ENCODE measurements around the gene DAZL. TPM values are rescaled to one million over a fixed set of nuclear protein-coding genes. Genes with fewer than 3 reads are reported as not detected.

Gene DAZL
- total RNA-seq, 4 donors from 2014 or later, result not detected

GRCh38 chr3:16546186-16547010 is 58.8 kb downstream of the DAZL start:
- no peak for TF ChIP-seq CTCF (IDR thresholded peaks at IDR 0.05)
- no peak for ATAC-seq (ENCODE audit: low FRiP score)
- DNase-seq (ENCODE audit: low spot score), result no peak

GRCh38 chr3:16545413-16546185 is 59.6 kb downstream of the DAZL start:
- ATAC-seq (ENCODE audit: low FRiP score), result no peak
- no peak for DNase-seq (ENCODE audit: low spot score)
- TF ChIP-seq CTCF (IDR thresholded peaks at IDR 0.05), result no peak

- DNase-seq (ENCODE audit: low spot score) (no peak), ATAC-seq (ENCODE audit: low FRiP score) (no peak)
- no peak for TF ChIP-seq CTCF (IDR thresholded peaks at IDR 0.05)
Measured at GRCh38 chr3:16543242-16543864, 61.9 kb downstream of the DAZL start.

- ATAC-seq (ENCODE audit: low FRiP score) (no peak), DNase-seq (ENCODE audit: low spot score) (no peak)
- no peak for TF ChIP-seq CTCF (IDR thresholded peaks at IDR 0.05)
Measured at GRCh38 chr3:16538507-16538906, 66.7 kb downstream of the DAZL start.

- DNase-seq (ENCODE audit: low spot score), result no peak
- no peak for ATAC-seq (ENCODE audit: low FRiP score)
Measured at GRCh38 chr3:16536996-16537395, 68.2 kb downstream of the DAZL start.

More at GRCh38 chr3:16536996-16537395, 68.2 kb downstream of the DAZL start:
- no peak for TF ChIP-seq CTCF (IDR thresholded peaks at IDR 0.05)

Other genes with a start within 250 kb of the DAZL start
- 10 to 100 TPM; 42.4 to 94.4 (median 62.5) TPM for gene RFTN1, start 91.7 kb downstream of the DAZL start, total RNA-seq